ENCODE data around the gene JAKMIP2. TPM values are rescaled to one million over a fixed set of nuclear protein-coding genes. Genes with fewer than 3 reads are reported as not detected.

The JAKMIP2 gene
- total and polyA plus RNA-seq, 10 of the 15 experiments (the other 5 are each of a cell fraction or from before 2014, with no cell fraction given): 0.51 to 1.8 (median 0.89) TPM

- ChIA-PET RAD21 (ENCODE audit: unreplicated experiment) (no interaction called here), SMC1A (ENCODE audit: uncharacterized antibody, unreplicated experiment) (no interaction called here), POLR2A (no interaction called here), CTCF (interaction anchor here (1.3 kb wide), 1 partner anchor 138 kb away, joined by 3 read pairs; no protein-coding TSS in a partner anchor)
- Histone ChIP-seq H3K9ac (ENCODE audit: control insufficient read depth, insufficient read depth, low read length) (no peak overlapping the region), H3K27me3 (replicated peaks in 1 of 2; ENCODE audit: control insufficient read depth in 2 of 2, insufficient read depth in 2 of 2, low read length in 1 of 2) (no peaks in the 10 kb centered on the region), H3K36me3 (ENCODE audit: control insufficient read depth in 2 of 2, insufficient read depth in 2 of 2, low read length in 1 of 2) (no peaks in the 10 kb centered on the region), H3K4me3 (no peak overlapping the region), H3K27ac (ENCODE audit: control insufficient read depth, insufficient read depth) (no peak overlapping the region), H3K79me2 (ENCODE audit: control insufficient read depth, insufficient read depth, low read length) (no peaks in the 10 kb centered on the region), H3K4me2 (ENCODE audit: control insufficient read depth, insufficient read depth) (no peak overlapping the region), H4K20me1 (ENCODE audit: control insufficient read depth, insufficient read depth) (no peaks in the 10 kb centered on the region), H3K9me3 (replicated peaks; ENCODE audit: control insufficient read depth, insufficient read depth, low read length) (no peaks in the 10 kb centered on the region), H3K4me1 (ENCODE audit: control insufficient read depth, insufficient read depth, low read length) (no peaks in the 10 kb centered on the region), H2AFZ (ENCODE audit: control insufficient read depth, low read depth, low read length) (no peak overlapping the region)
- in situ Hi-C loops (cut with MboI): no loop called here
- intact Hi-C loops (cut with micrococcal nuclease; ENCODE audit: unreplicated experiment): no loop called here
- ATAC-seq (no peak), FAIRE-seq (no peak), DNase-seq (ENCODE audit: low read depth, low spot score) (no peak)
- WGBS (ENCODE audit: insufficient coverage, insufficient replicate concordance, low lambda C conversion rate, missing lambda C conversion rate): 58% methylated on average over 1 of the region's 1 CpG
- no TSS peak for BruUV-seq (replicated peaks)
- TF ChIP-seq YY1 (IDR thresholded peaks at IDR 0.05; ENCODE audit: low read depth, low read length): no peak
- no peak for TF ChIP-seq TBL1XR1 (IDR thresholded peaks at IDR 0.05; ENCODE audit: low read depth, low read length)
- TF ChIP-seq NFYA (IDR thresholded peaks at IDR 0.05; ENCODE audit: borderline replicate concordance, low read depth, low read length): no peak
- no peak for TF ChIP-seq RUNX3 (IDR thresholded peaks at IDR 0.05; ENCODE audit: low read length)
- TF ChIP-seq PRDM15 (CRISPR knock-in tag; IDR thresholded peaks at IDR 0.05): no peak
- no peak for TF ChIP-seq MYC (IDR thresholded peaks at IDR 0.05; ENCODE audit: insufficient read depth, insufficient read length, insufficient replicate concordance, low read length, severe bottlenecking)
- TF ChIP-seq PAX5 (IDR thresholded peaks at IDR 0.05; ENCODE audit: borderline replicate concordance, low read depth, low read length): no peak
- no peak for TF ChIP-seq WRNIP1 (IDR thresholded peaks at IDR 0.05; ENCODE audit: borderline replicate concordance, low read depth, low read length)
- no peak for TF ChIP-seq SRF (IDR thresholded peaks at IDR 0.05; ENCODE audit: low read depth in 2 of 2, low read length in 2 of 2)
- no peak for TF ChIP-seq CTCF (IDR thresholded peaks at IDR 0.05 in 2 of 3, conservative IDR thresholded peaks at IDR 0.05 in 1 of 3; ENCODE audit: control insufficient read depth in 2 of 3, extremely low read depth in 1 of 3, insufficient read depth in 1 of 3, low read depth in 3 of 3, low read length in 3 of 3)
- TF ChIP-seq NR2C2 (IDR thresholded peaks at IDR 0.05; ENCODE audit: borderline replicate concordance, control insufficient read depth, insufficient read length, low read depth): no peak
- TF ChIP-seq E2F4 (IDR thresholded peaks at IDR 0.05; ENCODE audit: low read depth, low read length): no peak
Observed at GRCh38 chr5:147667363-147667762, 115.2 kb downstream of the JAKMIP2 start.

Data from GM12878 (cell line).